HG03159 (cell line): ENCODE measurements around the gene DCAF11.
"Not testable (repeated sequence)": the region's sequence is repeated elsewhere in the genome, so short reads cannot be mapped to it uniquely, and the experiment has no call there.

ENCODE experiments used
- ATAC-seq: cut with Tn5 transposase; IDR thresholded peaks from one replicate; pipeline ENCODE4 v1.9.1; 2021; ENCODE audit warnings: mild to moderate bottlenecking, moderate library complexity; ENCODE audit not compliant: unreplicated experiment

DCAF11 gene

DNA sequence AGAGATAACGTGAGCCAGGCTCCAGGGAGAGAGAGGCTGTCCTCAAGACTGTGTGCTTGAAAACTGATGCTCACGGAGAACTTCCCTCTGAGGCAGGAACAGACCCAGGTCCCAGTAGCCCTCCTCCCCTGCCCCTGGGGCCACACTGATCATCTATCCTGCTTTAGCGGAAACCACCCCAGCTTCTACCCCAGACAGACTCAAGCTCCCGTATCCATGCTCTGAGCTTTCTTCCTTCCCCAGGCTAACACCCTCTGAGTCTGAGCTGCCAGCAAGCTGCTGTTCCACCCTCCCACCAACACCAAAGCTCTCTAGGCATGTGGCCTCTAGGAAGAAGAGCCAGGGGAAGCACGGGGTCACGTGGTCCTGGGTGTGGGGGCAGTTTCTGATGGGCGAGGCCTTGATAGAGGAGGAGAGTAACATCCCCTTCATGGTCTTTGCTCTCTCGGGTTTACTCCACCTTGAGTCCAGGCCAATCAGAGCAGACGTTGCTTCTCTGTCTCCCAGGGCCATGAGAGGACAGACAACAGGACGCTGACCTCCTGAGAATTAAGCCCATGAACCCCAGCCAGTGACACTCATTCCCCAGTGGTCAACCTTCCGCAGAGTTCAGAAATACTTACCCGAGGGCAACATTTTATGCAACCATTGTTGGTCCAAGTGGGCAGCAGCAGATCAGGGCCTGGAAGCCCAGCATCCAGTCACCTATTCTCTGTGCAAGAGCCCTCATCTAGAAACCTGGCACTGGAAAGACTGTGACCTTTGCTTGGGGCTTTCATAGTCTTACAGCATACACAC is 19.1 kb upstream of the DCAF11 start:
- ATAC-seq: peak; percentile 72

- ATAC-seq: no peak
Measured at GRCh38 chr14:24096545-24097181, 17.9 kb upstream of the DCAF11 start.

DNA sequence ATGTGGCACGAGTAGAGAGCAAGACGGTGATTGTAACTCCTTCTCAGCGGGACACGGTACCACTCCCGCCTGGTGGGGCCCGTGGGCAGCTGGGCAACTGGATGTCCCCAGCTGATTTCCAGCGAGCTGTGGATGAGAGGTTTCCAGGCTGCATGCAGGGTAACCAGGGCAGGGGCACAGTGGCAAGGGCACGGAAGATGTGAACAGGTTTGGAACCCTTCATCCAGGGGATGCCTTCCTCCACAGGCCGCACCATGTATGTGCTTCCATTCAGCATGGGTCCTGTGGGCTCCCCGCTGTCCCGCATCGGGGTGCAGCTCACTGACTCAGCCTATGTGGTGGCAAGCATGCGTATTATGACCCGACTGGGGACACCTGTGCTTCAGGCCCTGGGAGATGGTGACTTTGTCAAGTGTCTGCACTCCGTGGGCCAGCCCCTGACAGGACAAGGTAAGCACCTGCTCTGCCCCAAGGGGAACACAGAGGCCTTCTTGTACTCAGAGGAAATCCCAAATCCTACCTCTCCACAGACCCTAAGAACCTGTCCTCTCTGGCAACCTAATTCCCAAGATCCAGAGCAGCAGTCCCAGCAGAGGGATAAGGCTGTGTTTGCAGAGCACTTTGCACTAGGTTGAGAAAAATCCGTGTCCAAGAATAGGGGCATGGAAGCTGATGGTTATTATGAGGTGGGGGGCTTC is 16.2 kb upstream of the DCAF11 start:
- no peak for ATAC-seq

DNA sequence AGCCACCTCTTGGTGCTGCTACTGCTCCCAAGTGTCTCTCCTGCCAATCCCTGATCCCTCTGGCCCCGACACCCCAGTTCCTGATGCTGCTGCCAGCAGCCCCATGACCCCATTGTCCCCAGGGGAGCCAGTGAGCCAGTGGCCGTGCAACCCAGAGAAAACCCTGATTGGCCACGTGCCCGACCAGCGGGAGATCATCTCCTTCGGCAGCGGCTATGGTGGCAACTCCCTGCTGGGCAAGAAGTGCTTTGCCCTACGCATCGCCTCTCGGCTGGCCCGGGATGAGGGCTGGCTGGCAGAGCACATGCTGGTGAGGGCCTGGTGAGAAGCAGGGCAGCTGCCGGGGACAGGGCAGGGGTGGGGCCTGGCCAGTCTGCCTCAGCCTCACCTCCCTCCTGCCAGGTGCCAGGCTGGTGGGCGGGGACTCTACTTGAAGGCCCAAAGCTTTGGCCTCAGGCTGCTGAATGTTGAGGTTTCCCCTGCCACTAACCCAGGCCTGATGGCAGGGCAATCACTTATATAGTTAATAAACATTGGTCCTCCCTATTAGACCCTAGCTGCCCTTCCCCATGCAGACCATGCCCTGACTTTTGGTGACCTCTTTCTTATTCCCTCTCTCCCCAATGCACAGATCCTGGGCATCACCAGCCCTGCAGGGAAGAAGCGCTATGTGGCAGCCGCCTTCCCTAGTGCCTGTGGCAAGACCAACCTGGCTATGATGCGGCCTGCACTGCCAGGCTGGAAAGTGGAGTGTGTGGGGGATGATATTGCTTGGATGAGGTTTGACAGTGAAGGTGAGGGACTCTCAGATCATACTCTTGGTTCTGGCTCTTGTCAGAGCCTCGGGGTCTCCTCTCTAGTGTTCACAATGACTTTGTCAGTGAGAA is 15.4 kb upstream of the DCAF11 start:
- ATAC-seq: no peak

DNA sequence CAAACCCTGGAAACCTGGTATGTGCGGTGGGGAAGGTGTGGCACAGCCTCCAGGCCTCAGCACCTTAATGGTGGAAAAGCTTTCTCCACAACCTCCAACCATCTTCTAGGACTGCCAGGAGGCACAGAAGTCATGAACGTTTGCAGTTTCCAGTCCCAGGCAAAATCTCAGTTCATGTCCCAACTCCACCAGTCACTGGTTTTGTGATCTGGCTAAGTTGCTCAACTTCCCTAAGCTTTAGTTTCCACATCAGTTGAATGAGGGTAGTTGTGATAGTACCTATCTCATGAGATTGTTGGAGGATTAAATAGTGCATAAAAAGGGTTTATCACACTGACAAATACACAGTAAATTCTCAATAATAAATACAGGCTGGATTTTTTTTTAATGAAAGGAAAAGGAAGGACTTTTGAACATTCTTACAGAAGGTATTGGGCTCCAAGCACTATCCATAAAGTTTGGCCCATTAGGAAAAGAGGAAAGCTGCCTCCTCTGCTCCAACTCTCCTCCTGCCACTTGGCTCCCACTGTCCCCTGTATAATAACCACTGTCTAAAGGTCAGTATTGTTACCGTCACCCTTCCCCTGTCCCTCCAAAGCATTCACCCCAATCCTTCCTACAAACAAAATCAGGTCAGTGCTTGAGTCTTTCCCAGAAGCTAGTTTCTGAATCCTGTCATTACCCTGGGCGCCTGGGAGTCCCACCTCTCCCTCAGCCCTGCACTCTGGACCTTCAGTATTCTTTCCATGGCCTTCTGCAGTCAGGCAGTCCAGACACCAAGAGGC is 14.2 kb upstream of the DCAF11 start:
- ATAC-seq: no peak

- no peak for ATAC-seq
Measured at GRCh38 chr14:24100982-24101494, 13.5 kb upstream of the DCAF11 start.

DNA sequence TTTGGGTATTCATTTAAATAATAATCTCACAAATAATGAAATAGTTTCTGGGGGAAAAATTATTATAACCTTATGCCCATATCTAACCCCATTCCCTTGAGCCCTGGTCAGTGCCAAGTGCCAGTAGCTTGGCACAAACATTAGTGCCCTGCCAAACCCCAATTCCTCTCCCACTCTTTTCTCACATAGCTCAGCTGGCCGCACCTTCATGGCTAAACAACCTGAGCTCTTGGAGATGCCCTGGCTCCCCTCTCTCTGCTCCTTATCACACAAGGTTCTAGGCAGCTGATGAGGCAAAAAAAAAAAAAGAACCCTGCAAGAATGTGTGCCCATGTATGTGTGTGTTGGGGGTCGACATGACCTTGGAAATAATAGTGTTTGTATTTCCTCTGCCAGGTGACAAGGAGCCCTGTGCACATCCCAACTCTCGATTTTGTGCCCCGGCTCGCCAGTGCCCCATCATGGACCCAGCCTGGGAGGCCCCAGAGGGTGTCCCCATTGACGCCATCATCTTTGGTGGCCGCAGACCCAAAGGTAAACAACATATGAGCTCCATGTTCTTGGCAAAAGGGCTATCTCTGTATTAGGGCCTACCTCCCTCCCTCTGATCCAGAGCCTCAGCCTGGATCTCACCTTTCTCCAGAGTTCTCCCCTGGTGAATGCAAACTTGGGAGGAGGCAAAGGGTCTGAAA is 12.1 kb upstream of the DCAF11 start:
- ATAC-seq: no peak

GRCh38 chr14:24103451-24103850 is 11.1 kb upstream of the DCAF11 start:
- ATAC-seq: no peak

DNA sequence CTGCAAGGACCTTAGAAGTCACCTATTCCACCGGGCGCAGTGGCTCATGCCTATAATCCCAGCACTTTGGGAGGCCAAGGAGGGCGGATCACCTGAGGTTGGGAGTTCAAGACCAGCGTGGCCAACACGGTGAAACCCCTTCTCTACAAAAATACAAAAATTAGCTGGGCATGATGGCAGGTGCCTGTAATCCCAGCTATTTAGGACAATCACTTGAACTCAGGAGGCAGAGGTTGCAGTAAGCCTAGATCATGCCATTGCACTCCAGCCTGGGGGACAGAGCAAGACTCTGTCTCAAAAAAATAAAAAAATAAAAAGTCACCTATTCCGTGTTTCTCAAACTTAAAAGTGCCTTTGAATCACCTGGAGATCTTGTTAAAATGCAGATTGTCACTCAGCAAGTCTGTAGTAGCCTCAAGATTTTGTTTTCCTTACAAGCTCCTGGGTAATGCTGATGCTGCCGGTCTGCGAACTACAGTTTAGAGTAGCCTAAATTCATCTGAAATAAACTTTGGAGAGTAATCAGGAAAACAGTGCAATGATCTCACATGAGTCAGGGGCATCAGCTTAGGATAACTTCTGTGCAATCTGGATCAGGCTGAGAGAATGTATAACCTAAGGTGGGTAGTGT is 8.9 kb upstream of the DCAF11 start:
- not testable (repeated sequence) for ATAC-seq

DNA sequence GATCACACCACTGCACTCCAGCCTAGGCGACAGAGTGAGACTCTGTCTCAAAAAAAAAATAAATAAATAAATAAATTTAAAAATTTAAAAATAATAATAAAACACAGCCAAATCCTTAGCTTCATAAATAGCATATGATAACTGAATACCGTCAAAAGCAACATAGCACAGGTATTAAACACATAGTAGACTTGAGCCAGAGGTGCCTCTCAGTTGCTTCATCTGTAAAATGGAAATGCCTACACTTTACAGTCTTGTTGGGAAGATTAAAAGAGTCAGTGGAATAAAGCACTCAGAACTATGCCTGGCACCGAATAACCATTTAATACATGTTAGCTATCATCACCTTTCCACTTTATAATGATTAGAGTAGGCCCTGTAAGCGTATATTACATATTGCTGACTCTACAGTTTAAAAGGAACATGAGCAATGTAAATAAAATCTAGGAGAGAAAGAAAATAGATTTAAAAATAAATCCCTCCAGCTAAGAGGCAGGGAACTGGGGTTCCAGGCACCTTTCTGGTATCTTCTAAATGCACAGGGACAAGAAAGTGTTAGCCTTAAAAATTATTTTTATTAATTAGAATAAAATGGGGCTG is 7.8 kb upstream of the DCAF11 start:
- no peak for ATAC-seq

DNA sequence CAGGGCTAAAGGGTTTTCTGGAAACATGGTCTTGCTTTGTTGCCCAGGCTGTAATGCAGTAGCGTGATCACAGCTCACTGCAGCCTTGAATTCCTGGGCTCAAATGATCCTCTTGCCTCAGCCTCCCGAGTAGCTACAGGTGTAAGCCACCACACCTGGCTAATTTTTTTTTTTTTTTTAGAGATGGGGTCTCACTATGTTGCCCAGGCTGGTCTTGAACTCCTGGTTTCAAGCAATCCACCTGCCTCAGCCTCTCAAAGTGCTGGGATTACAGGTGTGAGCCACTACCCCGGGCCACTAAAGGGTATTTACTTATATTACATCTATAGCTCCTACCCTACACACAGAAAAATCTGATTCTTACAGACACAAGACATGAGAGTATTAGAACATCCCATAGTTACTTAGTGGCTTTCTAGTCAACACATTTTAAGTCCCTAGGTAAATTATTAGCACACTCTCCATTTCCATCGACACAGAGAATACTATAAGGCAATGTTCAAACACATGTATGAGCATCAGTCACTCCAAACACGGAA is 6.2 kb upstream of the DCAF11 start:
- peak; percentile 19 for ATAC-seq

DNA sequence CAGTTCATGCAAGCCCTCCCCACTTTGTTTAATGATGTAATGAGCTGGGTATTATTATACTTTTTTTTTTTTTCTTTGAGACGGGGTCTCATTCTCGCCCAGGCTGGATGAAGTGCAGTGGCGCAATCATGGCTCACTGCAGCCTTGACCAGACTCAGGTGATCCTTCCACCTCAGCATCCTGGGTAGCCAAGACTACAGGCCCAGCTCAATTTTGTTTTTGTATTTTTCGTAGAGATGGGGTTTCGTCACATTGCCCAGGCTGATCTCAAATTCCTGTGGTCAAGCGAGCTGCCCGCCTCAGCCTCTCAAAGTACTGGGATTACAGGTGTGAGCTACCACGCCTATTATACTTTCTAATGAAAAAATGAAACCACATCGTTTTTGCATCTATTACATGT is 4.5 kb upstream of the DCAF11 start:
- no peak for ATAC-seq

- ATAC-seq: no peak
Measured at GRCh38 chr14:24110523-24110922, 4.1 kb upstream of the DCAF11 start.

- ATAC-seq: no peak
Measured at GRCh38 chr14:24113379-24113800, 1.2 kb upstream of the DCAF11 start.

GRCh38 chr14:24113801-24114531 is 611 bp upstream of the DCAF11 start:
- peak; percentile 23 for ATAC-seq

- ATAC-seq: no peak
Measured at GRCh38 chr14:24115422-24116127, 998 bp downstream of the DCAF11 start.
